Mucosa of stomach (tissue), 1 donor: ENCODE results near the gene STEAP3.

ENCODE experiments used
- H3K27me3 ChIP-seq: one replicate; pipeline ENCODE4 v1.7.0; 2013; ENCODE audit warnings: mild to moderate bottlenecking, low read length; ENCODE audit not compliant: control insufficient read depth, insufficient read depth
- H3K36me3 ChIP-seq: one replicate; pipeline ENCODE4 v1.7.0; 2013; ENCODE audit warnings: low read length; ENCODE audit not compliant: control insufficient read depth, insufficient read depth
- H3K4me1 ChIP-seq: one replicate; pipeline ENCODE4 v1.7.0; 2013; ENCODE audit warnings: mild to moderate bottlenecking, low read length; ENCODE audit not compliant: control insufficient read depth, insufficient read depth
- H3K4me3 ChIP-seq: one replicate; pipeline ENCODE4 v1.7.0; 2013; ENCODE audit warnings: low read length
- H3K9ac ChIP-seq: one replicate; pipeline ENCODE4 v1.7.0; 2013; ENCODE audit warnings: mild to moderate bottlenecking, low read length, moderate library complexity
- H3K9me3 ChIP-seq: one replicate; pipeline ENCODE4 v1.7.0; 2013; ENCODE audit warnings: mild to moderate bottlenecking, low read length, moderate library complexity; ENCODE audit not compliant: control insufficient read depth
- donor health status: Pancreatic carcinoma.

Gene STEAP3

GRCh38 chr2:119220720-119221301 is 2.8 kb upstream of the STEAP3 start:
- Histone ChIP-seq H3K4me1 (peaks cover 36% of the 10 kb centered on the region), H3K4me3 (no peak overlapping the region), H3K9ac (no peak overlapping the region), H3K36me3 (no peaks in the 10 kb centered on the region), H3K27me3 (no peaks in the 10 kb centered on the region), H3K9me3 (no peaks in the 10 kb centered on the region)

- H3K27me3 ChIP-seq: no peaks in the 10 kb centered on the region
- H3K9ac ChIP-seq: no peak overlapping the region
- no peaks in the 10 kb centered on the region for H3K9me3 ChIP-seq
- no peak overlapping the region for H3K4me3 ChIP-seq
- H3K4me1 ChIP-seq: peaks cover 44% of the 10 kb centered on the region
- no peaks in the 10 kb centered on the region for H3K36me3 ChIP-seq
Observed at GRCh38 chr2:119221609-119222008, 2.0 kb upstream of the STEAP3 start.

DNA sequence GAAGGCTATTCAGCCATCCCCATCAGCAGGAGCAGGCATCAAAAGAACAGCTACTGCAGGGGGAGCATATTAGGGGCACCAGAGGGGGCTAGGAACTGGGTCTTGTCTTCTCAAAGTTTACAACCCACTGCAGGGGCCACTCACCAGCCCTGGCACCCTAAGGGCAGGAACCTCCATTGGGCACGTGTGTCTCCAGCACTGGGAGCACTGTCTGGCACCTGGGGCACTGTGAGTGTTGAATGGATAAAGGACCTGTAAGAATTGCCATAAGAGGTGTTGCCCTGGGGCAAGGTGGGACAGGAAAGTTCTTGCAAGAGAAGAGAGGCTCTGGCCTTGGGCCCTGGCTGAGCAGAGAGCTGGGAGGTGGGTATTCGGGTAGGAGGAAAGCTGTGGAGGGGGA is 1.4 kb upstream of the STEAP3 start:
- Histone ChIP-seq H3K4me3 (no peak overlapping the region), H3K36me3 (no peaks in the 10 kb centered on the region), H3K9ac (no peak overlapping the region), H3K27me3 (no peaks in the 10 kb centered on the region), H3K9me3 (no peaks in the 10 kb centered on the region), H3K4me1 (peaks cover 44% of the 10 kb centered on the region)

DNA sequence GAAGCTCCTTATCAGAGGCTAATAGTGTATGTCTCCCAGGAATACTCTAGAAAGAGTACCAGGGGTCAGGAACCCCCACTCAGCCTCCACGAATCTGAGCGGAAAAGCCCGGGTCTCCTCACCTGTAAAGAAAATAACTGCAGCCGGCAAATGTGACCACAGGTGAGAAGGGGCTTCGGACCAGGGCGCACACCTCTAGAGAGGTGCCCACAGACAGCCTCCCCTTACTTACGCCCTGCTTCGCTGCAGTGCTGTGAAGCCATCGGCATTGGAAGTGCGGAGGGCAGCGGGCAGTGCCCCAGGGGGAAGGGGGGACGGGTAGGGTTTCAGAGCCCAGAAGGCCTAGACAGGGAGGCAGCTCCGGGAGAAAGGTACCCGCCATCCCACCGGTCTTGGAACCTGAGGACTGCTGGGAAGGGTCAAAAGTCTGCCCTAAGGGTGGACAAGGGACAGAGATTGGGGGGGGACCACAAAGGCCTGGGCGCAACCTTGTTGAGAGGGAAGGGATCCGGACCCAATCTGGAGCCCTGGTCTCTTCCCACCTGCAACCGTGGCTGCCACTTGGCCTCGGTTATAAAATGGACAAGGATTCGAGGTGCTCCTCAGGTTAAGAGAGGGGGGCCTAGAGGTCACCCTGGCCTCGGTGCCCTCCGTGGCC is 642 bp upstream of the STEAP3 start:
- Histone ChIP-seq H3K9me3 (no peaks in the 10 kb centered on the region), H3K4me3 (peak overlapping the region; percentile 51), H3K36me3 (no peaks in the 10 kb centered on the region), H3K9ac (peak overlapping the region; percentile 64), H3K27me3 (no peaks in the 10 kb centered on the region), H3K4me1 (peaks cover 42% of the 10 kb centered on the region)

DNA sequence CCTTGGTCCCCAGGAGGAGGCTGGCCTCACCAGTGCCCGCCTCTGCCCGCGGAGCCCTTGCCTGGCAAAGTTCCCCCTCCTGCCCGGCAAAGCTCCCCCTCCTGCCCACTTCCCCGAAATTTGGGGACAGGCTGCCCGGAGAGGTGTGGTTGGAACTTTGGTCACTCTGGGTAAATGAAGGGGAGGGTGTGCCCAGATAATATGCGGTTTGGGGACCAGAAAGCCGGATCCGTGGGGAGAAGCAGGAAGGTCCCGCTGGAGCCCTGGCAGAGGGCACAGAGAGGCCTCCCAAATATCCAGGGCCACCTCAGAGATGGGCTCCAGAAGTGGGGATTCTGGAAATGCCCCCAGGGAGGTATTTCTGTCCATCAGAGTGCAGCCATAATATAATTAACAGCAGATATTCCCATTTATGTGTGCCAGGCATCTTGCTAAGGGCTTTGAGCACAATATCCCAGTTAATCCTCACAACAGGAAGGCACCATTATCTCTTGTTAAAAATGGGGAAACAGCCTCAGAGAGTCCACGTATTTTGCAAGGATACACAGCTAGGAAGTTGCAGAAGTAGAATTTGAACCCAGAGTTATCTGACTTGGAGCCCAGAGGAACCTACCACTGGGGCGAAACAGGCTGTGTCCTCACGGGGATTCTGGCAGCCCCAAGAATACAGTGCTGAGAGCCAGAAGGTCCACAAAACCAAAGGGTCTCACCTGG is 914 bp downstream of the STEAP3 start:
- no peaks in the 10 kb centered on the region for H3K27me3 ChIP-seq
- peaks cover 37% of the 10 kb centered on the region for H3K4me1 ChIP-seq
- H3K36me3 ChIP-seq: no peaks in the 10 kb centered on the region
- H3K9ac ChIP-seq: peak overlapping the region; percentile 68
- no peaks in the 10 kb centered on the region for H3K9me3 ChIP-seq
- H3K4me3 ChIP-seq: peak overlapping the region; percentile 51

DNA sequence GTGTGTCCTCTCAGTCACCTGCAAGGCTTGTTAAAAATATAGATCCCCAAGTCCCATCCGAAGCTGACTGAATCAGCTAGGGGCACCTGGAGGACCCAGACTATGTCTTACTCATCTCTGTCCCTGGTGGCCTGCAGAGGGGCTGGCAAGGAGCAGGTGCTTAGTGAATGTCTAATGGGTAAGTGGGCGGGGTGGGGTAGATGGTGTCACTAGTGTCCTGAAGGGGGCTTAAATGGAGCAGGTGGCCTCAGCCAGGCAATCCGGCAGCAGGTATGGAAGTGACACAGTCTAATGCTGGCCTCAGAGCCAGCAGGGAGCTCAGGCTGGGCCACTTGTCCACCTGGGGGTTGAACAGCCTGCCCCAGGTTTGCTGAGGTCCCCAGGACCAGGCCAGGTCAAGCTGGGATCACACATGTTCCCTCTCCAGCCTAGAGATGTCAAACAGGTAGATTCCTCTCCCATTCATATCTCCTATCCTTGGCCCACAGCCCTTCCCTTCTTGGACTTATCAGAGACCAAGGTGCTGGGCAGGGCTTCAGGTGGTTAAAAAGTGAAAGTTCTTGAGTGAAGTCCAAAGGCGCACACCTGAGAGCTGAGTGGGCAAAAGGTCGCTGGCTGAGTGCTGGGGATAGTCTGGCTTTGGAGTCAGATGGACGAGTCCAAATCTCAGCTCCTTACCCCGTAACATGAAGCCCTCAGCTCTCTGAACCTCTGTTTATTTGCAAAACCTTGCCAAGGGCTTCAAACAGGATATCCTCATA is 1.7 kb downstream of the STEAP3 start:
- Histone ChIP-seq H3K4me1 (peaks cover 44% of the 10 kb centered on the region), H3K9me3 (no peaks in the 10 kb centered on the region), H3K9ac (peak overlapping the region; percentile 68), H3K4me3 (peak overlapping the region; percentile 51), H3K36me3 (no peaks in the 10 kb centered on the region), H3K27me3 (no peaks in the 10 kb centered on the region)

DNA sequence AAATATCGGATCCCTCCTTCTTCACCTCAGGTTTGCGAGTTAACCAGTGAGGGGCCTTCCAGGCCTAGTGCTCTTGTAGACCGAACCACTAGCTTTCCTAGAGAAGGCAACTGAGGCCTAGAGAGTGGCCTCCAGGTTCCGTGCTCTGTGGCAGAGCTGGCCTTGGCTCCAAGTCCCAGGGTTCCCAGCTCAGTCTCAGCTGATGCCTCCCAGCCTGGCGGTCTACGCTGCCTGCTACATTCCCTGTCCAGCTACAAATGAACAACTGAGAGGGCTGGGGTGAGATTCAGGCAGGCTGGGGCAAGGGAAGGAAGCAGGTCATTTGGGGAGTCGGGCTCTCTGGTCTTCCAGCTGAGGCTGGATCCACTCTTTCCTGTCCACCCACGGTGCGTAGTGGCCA is 2.3 kb downstream of the STEAP3 start:
- H3K9ac ChIP-seq: no peak overlapping the region
- H3K9me3 ChIP-seq: no peaks in the 10 kb centered on the region
- H3K4me1 ChIP-seq: peaks cover 44% of the 10 kb centered on the region
- H3K36me3 ChIP-seq: no peaks in the 10 kb centered on the region
- no peaks in the 10 kb centered on the region for H3K27me3 ChIP-seq
- H3K4me3 ChIP-seq: no peak overlapping the region

- H3K9ac ChIP-seq: no peak overlapping the region
Observed at GRCh38 chr2:119227346-119227745, 3.7 kb downstream of the STEAP3 start.

GRCh38 chr2:119228136-119228535 is 4.5 kb downstream of the STEAP3 start:
- Histone ChIP-seq H3K4me1 (peaks cover 48% of the 10 kb centered on the region), H3K9ac (no peak overlapping the region), H3K36me3 (no peaks in the 10 kb centered on the region)

More at GRCh38 chr2:119227346-119227745, 3.7 kb downstream of the STEAP3 start:
- H3K9me3 ChIP-seq: no peaks in the 10 kb centered on the region
- no peak overlapping the region for H3K4me3 ChIP-seq
- peaks cover 44% of the 10 kb centered on the region for H3K4me1 ChIP-seq
- H3K36me3 ChIP-seq: no peaks in the 10 kb centered on the region
- H3K27me3 ChIP-seq: no peaks in the 10 kb centered on the region

DNA sequence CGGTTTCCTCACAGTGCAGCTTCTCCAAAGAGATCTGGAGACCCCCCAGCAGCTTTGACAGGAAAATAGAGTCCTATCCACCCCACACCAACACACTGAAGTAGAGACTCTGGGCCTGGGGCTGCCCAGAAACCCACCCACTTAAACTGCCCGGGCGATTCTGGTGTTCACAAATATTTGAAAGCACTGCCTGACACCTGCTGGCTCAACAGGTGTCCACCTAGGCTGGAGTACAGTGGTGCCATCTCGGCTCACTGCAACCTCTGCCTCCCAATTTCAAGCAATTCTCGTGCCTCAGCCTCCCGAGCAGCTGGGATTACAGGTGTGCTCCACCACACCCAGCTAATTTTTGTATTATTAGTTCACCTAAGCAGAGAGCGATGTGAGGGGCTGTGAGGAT is 5.3 kb downstream of the STEAP3 start:
- Histone ChIP-seq H3K4me1 (peaks cover 53% of the 10 kb centered on the region), H3K4me3 (no peak overlapping the region), H3K36me3 (no peaks in the 10 kb centered on the region), H3K9ac (no peak overlapping the region), H3K27me3 (no peaks in the 10 kb centered on the region), H3K9me3 (no peaks in the 10 kb centered on the region)

More at GRCh38 chr2:119228136-119228535, 4.5 kb downstream of the STEAP3 start:
- Histone ChIP-seq H3K27me3 (no peaks in the 10 kb centered on the region), H3K9me3 (no peaks in the 10 kb centered on the region), H3K4me3 (no peak overlapping the region)

- no peaks in the 10 kb centered on the region for H3K9me3 ChIP-seq
- no peaks in the 10 kb centered on the region for H3K27me3 ChIP-seq
- no peaks in the 10 kb centered on the region for H3K36me3 ChIP-seq
- peaks cover 53% of the 10 kb centered on the region for H3K4me1 ChIP-seq
- H3K9ac ChIP-seq: no peak overlapping the region
- H3K4me3 ChIP-seq: no peak overlapping the region
Observed at GRCh38 chr2:119229716-119230115, 6.1 kb downstream of the STEAP3 start.
